GM23338 (cell line): Measurements from ENCODE around the gene INO80. TPM values are rescaled to one million over a fixed set of nuclear protein-coding genes. Genes with fewer than 3 reads are reported as not detected.

Source experiments
- ATAC-seq: fragments of 200-7000 bp; cut with Tn5 transposase; 3 replicates; pipeline ENCODE4 v1.9.1; 2020
- DNase-seq: peaks from one replicate; pipeline ENCODE4 v3.0.0-alpha.2; 2015; ENCODE audit warnings: low spot score
- H2AFZ ChIP-seq: fragments of 200-600 bp; sonication (generic); 2 replicates; pipeline ENCODE4 v1.8.0; 2016; ENCODE audit warnings: antibody characterized with exemption, mild to moderate bottlenecking, moderate library complexity
- H3F3A ChIP-seq: fragments of 200-600 bp; sonication (generic); replicated peaks from 2 replicates; pipeline ENCODE4 v1.8.0; 2017; ENCODE audit warnings: antibody characterized with exemption, mixed run types, low read depth
- H3K27ac ChIP-seq: fragments of 200-600 bp; sonication (generic); 2 replicates; pipeline ENCODE4 v1.6.1; 2016; ENCODE audit warnings: low read depth
- H3K27me3 ChIP-seq: fragments of 200-600 bp; sonication (generic); 2 replicates; pipeline ENCODE4 v1.8.0; 2016; ENCODE audit warnings: mild to moderate bottlenecking, mixed run types, moderate library complexity; ENCODE audit not compliant: insufficient read depth
- H3K36me3 ChIP-seq: fragments of 200-600 bp; sonication (generic); 2 replicates; pipeline ENCODE4 v1.8.0; 2016; ENCODE audit warnings: mild to moderate bottlenecking; ENCODE audit not compliant: insufficient read depth
- H3K4me1 ChIP-seq: fragments of 200-600 bp; sonication (generic); 2 replicates; pipeline ENCODE4 v1.8.0; 2016; ENCODE audit warnings: mild to moderate bottlenecking, moderate library complexity; ENCODE audit not compliant: insufficient read depth
- H3K4me2 ChIP-seq: fragments of 200-600 bp; sonication (generic); 2 replicates; pipeline ENCODE4 v1.7.1; 2017; ENCODE audit warnings: mixed run types
- H3K4me3 ChIP-seq: fragments of 200-600 bp; sonication (generic); 2 replicates; pipeline ENCODE4 v1.6.1; 2016; ENCODE audit warnings: mixed run types
- H3K79me2 ChIP-seq: fragments of 200-600 bp; sonication (generic); replicated peaks from 2 replicates; pipeline ENCODE4 v1.8.0; 2017; ENCODE audit warnings: mild to moderate bottlenecking; ENCODE audit not compliant: insufficient read depth
- H3K9me2 ChIP-seq: fragments of 200-600 bp; sonication (generic); 2 replicates; pipeline ENCODE4 v1.8.0; 2017; ENCODE audit not compliant: insufficient read depth
- H4K20me1 ChIP-seq: fragments of 200-600 bp; sonication (generic); replicated peaks from 2 replicates; pipeline ENCODE4 v1.8.0; 2017; ENCODE audit warnings: mild to moderate bottlenecking; ENCODE audit not compliant: insufficient read depth
- H3K27ac Mint-ChIP-seq: 2 replicates; pipeline ENCODE4 v1.8.0; 2020; ENCODE audit warnings: inconsistent platforms, mild to moderate bottlenecking, moderate library complexity, mixed read lengths
- H3K27me3 Mint-ChIP-seq: 3 replicates; pipeline ENCODE4 v1.8.0; 2022; ENCODE audit warnings: low read depth, mild to moderate bottlenecking, moderate library complexity, mixed read lengths, inconsistent platforms; ENCODE audit not compliant: insufficient read depth, poor library complexity
- H3K36me3 Mint-ChIP-seq: 3 replicates; pipeline ENCODE4 v1.8.0; 2021; ENCODE audit warnings: low read depth, mild to moderate bottlenecking, inconsistent platforms, moderate library complexity, mixed read lengths
- H3K4me1 Mint-ChIP-seq: 3 replicates; pipeline ENCODE4 v1.8.0; 2020; ENCODE audit warnings: mild to moderate bottlenecking, inconsistent platforms, mixed read lengths
- H3K4me3 Mint-ChIP-seq: 3 replicates; pipeline ENCODE4 v1.8.0; 2021; ENCODE audit warnings: moderate library complexity, mild to moderate bottlenecking, inconsistent platforms, mixed read lengths
- H3K9me3 Mint-ChIP-seq: 3 replicates; pipeline ENCODE4 v1.8.0; 2020; ENCODE audit warnings: moderate library complexity, mild to moderate bottlenecking, inconsistent platforms, mixed read lengths
- EZH2 ChIP-seq: fragments of 200-600 bp; sonication (generic); IDR thresholded peaks from one replicate; pipeline ENCODE4 v1.8.0; 2017; ENCODE audit warnings: antibody characterized with exemption, mild to moderate bottlenecking, low read depth; ENCODE audit not compliant: unreplicated experiment
- EZH2phosphoT487 ChIP-seq: fragments of 200-600 bp; sonication (generic); IDR thresholded peaks from one replicate; pipeline ENCODE4 v1.8.1; 2018; ENCODE audit warnings: antibody characterized with exemption; ENCODE audit not compliant: unreplicated experiment
- JUNB ChIP-seq: IDR thresholded peaks from one replicate; pipeline ENCODE4 v1.6.1; 2016; ENCODE audit warnings: antibody characterized with exemption; ENCODE audit not compliant: unreplicated experiment
- NANOG ChIP-seq: IDR thresholded peaks from 2 replicates; pipeline ENCODE4 v1.6.1; 2016; ENCODE audit warnings: antibody characterized with exemption, borderline replicate concordance
- POLR2AphosphoS5 ChIP-seq: IDR thresholded peaks from 2 replicates; pipeline ENCODE4 v1.6.1; 2016; ENCODE audit warnings: antibody characterized with exemption, low read depth
- REST ChIP-seq: IDR thresholded peaks from one replicate; pipeline ENCODE4 v1.6.1; 2018; ENCODE audit warnings: antibody characterized with exemption; ENCODE audit not compliant: unreplicated experiment
- STAT1 ChIP-seq: IDR thresholded peaks from one replicate; pipeline ENCODE4 v1.6.1; 2016; ENCODE audit warnings: antibody characterized with exemption; ENCODE audit not compliant: unreplicated experiment
- ZNF331 ChIP-seq: fragments of 250-450 bp; sonication (Bioruptor Pico); IDR thresholded peaks from 2 replicates; pipeline ENCODE4 v1.5.0; 2020; ENCODE audit warnings: low read depth, mild to moderate bottlenecking, moderate library complexity
- ZNF462 ChIP-seq: fragments of 250-450 bp; sonication (Bioruptor Pico); IDR thresholded peaks from 2 replicates; pipeline ENCODE4 v1.5.0; 2020; ENCODE audit warnings: mild to moderate bottlenecking, moderate library complexity
- polyA plus RNA-seq: library from polyadenylated mRNA; unstranded; fragments of >200 nt; fragmentation: Nextera tagmentation; extraction: Ambion mirVana; gene quantifications from 2 replicates; pipeline ENCODE4 v1.2.1, GENCODE V29; 2016
- total RNA-seq: library from RNA; depleted of rRNA; stranded (reverse); fragments of >200 nt; shearing (Covaris generic); gene quantifications from 2 replicates; pipeline ENCODE4 v1.2.3, GENCODE V29; 2014
- TF ChIP-seq, protein P1 (sequence below): IDR thresholded peaks from 2 replicates; pipeline ENCODE4 v1.6.1; 2016; ENCODE audit warnings: antibody characterized with exemption

Gene INO80
- total and polyA plus RNA-seq, 2 experiments from 2014 or later: 6.5 to 24.9 TPM

- TF ChIP-seq ZNF462 (CRISPR knock-in tag) (no peak), NANOG (no peak)
Measured at GRCh38 chr15:40948706-40949473, 167.2 kb downstream of the INO80 start (continued).

- no peak overlapping the region for H2AFZ ChIP-seq
- H3K27me3 ChIP-seq: peaks cover 24% of the 10 kb centered on the region
- H3K9me2 ChIP-seq: no peaks in the 10 kb centered on the region
- Mint-ChIP-seq H3K9me3 (no peaks in the 10 kb centered on the region; the same call in 2 of the 3 replicates), H3K27ac (no peak overlapping the region), H3K4me1 (peaks cover 35% of the 10 kb centered on the region), H3K36me3 (no peaks in the 10 kb centered on the region; the same call in 2 of the 3 replicates), H3K27me3 (peaks cover 28% of the 10 kb centered on the region), H3K4me3 (no peak overlapping the region; the same call in 2 of the 3 replicates)
- H3K4me2 ChIP-seq: no peak overlapping the region
- ATAC-seq (no peak), DNase-seq (no peak)
- no peak overlapping the region for H3K4me3 ChIP-seq
- peaks cover 32% of the 10 kb centered on the region for H3K4me1 ChIP-seq
- no peaks in the 10 kb centered on the region for H3K36me3 ChIP-seq
- H3F3A ChIP-seq: peaks cover 11% of the 10 kb centered on the region
- no peaks in the 10 kb centered on the region for H3K79me2 ChIP-seq
- no peak overlapping the region for H3K27ac ChIP-seq
- H4K20me1 ChIP-seq: no peaks in the 10 kb centered on the region
- no peak for TF ChIP-seq REST
- no peak for TF ChIP-seq EZH2phosphoT487
- TF ChIP-seq, protein P1, sequence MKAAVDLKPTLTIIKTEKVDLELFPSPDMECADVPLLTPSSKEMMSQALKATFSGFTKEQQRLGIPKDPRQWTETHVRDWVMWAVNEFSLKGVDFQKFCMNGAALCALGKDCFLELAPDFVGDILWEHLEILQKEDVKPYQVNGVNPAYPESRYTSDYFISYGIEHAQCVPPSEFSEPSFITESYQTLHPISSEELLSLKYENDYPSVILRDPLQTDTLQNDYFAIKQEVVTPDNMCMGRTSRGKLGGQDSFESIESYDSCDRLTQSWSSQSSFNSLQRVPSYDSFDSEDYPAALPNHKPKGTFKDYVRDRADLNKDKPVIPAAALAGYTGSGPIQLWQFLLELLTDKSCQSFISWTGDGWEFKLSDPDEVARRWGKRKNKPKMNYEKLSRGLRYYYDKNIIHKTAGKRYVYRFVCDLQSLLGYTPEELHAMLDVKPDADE: no peak
- TF ChIP-seq EZH2: no peak
- TF ChIP-seq POLR2AphosphoS5: no peak
- TF ChIP-seq STAT1: no peak
- no peak for TF ChIP-seq JUNB
- no peak for TF ChIP-seq ZNF331
Measured at GRCh38 chr15:40944510-40945296, 171.4 kb downstream of the INO80 start.
